ENCODE data around the gene KRTCAP2.
"Not testable (repeated sequence)": the region's sequence is repeated elsewhere in the genome, so short reads cannot be mapped to it uniquely, and the experiment has no call there.

KRTCAP2 gene

GRCh38 chr1:155172732-155173477 lies at the start of gene KRTCAP2:
TSS of gene KRTCAP2 (minus strand) at chr1:155173304. CDS start at chr1:155173224, 80 bp downstream.
- FAIRE-seq, result peak; percentile 83

- not testable (repeated sequence) for FAIRE-seq
Observed at GRCh38 chr1:155220211-155220965, 47.3 kb upstream of the KRTCAP2 start.

GRCh38 chr1:155219592-155220031 lies 46.5 kb upstream of the KRTCAP2 start:
- no peak for FAIRE-seq

GRCh38 chr1:155218854-155219591 lies 45.9 kb upstream of the KRTCAP2 start:
- no peak for FAIRE-seq

GRCh38 chr1:155214702-155215101 lies 41.6 kb upstream of the KRTCAP2 start:
- not testable (repeated sequence) for FAIRE-seq

GRCh38 chr1:155212051-155212440 lies 38.9 kb upstream of the KRTCAP2 start:
- not testable (repeated sequence) for FAIRE-seq

- not testable (repeated sequence) for FAIRE-seq
Observed at GRCh38 chr1:155211381-155212050, 38.4 kb upstream of the KRTCAP2 start.

GRCh38 chr1:155210314-155211104 lies 37.4 kb upstream of the KRTCAP2 start:
- no peak for FAIRE-seq

GRCh38 chr1:155209312-155209721 lies 36.2 kb upstream of the KRTCAP2 start:
- no peak for FAIRE-seq

- FAIRE-seq, result no peak
Observed at GRCh38 chr1:155208541-155209311, 35.6 kb upstream of the KRTCAP2 start, which contains the start of gene MTX1. TSS of gene MTX1 (plus strand) at chr1:155208695. CDS start at chr1:155208805, 110 bp downstream.

GRCh38 chr1:155207806-155208540 lies 34.9 kb upstream of the KRTCAP2 start, which contains the start of gene THBS3:
TSS of gene THBS3 (minus strand) at chr1:155207897. CDS start at chr1:155207876, 21 bp downstream.
- no peak for FAIRE-seq

- FAIRE-seq, result no peak
Observed at GRCh38 chr1:155206891-155207805, 34.0 kb upstream of the KRTCAP2 start.

- no peak for FAIRE-seq
Observed at GRCh38 chr1:155205969-155206593, 33.0 kb upstream of the KRTCAP2 start.

- FAIRE-seq, result no peak
Observed at GRCh38 chr1:155205035-155205434, 31.9 kb upstream of the KRTCAP2 start.

- no peak for FAIRE-seq
Observed at GRCh38 chr1:155202731-155203515, 29.8 kb upstream of the KRTCAP2 start.

GRCh38 chr1:155202198-155202597 lies 29.1 kb upstream of the KRTCAP2 start:
- FAIRE-seq, result no peak

GRCh38 chr1:155200920-155201319 lies 27.8 kb upstream of the KRTCAP2 start:
- no peak for FAIRE-seq

- FAIRE-seq, result no peak
Observed at GRCh38 chr1:155199792-155200191, 26.7 kb upstream of the KRTCAP2 start.

Measured in A204.1 (cell line).